IMR-90 (cell line): ENCODE measurements around the gene GLRB. TPM values are rescaled to one million over a fixed set of nuclear protein-coding genes. Genes with fewer than 3 reads are reported as not detected.

Experiments used
- ATAC-seq: fragments of 200-7000 bp; cut with Tn5 transposase; 2 replicates; pipeline ENCODE4 v1.9.1; 2020; ENCODE audit warnings: low read depth, mild to moderate bottlenecking, moderate library complexity
- BruUV-seq: library from RNA; stranded (reverse); fragments of 400-500 nt; replicated peaks from 2 replicates; lab custom pipeline; 2021; lab: Mats Ljungman, UMichigan
- CTCF ChIA-PET: fragments of 300-600 bp; formaldehyde crosslinking; extraction: SDS; loops from one replicate; lab custom pipeline; 2021; ENCODE audit warnings: antibody characterized with exemption; lab: Yijun Ruan, JAX
- POLR2A ChIA-PET: fragments of 300-600 bp; sonication (Branson Sonifier 250); formaldehyde crosslinking; loops from one replicate; lab custom pipeline; 2022; ENCODE audit warnings: antibody characterized with exemption; ENCODE audit not compliant: unreplicated experiment; lab: Charles Lee
- DNase-seq: peaks from one replicate; pipeline ENCODE4 v3.0.0; 2013
- H2AFZ ChIP-seq: replicated peaks from 2 replicates; pipeline ENCODE3; 2013; ENCODE audit warnings: low read length, mild to moderate bottlenecking; ENCODE audit not compliant: poor library complexity
- H2AK5ac ChIP-seq: 2 replicates; pipeline ENCODE4 v1.6.1; 2013; ENCODE audit warnings: low read depth, low read length, inconsistent platforms
- H2AK9ac ChIP-seq: replicated peaks from 2 replicates; pipeline ENCODE3; 2013; ENCODE audit warnings: mild to moderate bottlenecking, low read depth, low read length, moderate library complexity; ENCODE audit not compliant: poor library complexity
- H2BK120ac ChIP-seq: 2 replicates; pipeline ENCODE4 v1.6.1; 2013; ENCODE audit warnings: low read depth, low read length, inconsistent platforms
- H2BK15ac ChIP-seq: 3 replicates; pipeline ENCODE4 v1.6.1; 2013; ENCODE audit warnings: low read depth, low read length, inconsistent platforms
- H2BK20ac ChIP-seq: 2 replicates; pipeline ENCODE4 v1.6.1; 2013; ENCODE audit warnings: low read depth, mild to moderate bottlenecking, inconsistent platforms, low read length, moderate library complexity
- H2BK5ac ChIP-seq: 2 replicates; pipeline ENCODE4 v1.6.1; 2013; ENCODE audit warnings: mild to moderate bottlenecking, low read depth, low read length, inconsistent platforms; ENCODE audit not compliant: poor library complexity, severe bottlenecking
- H3K14ac ChIP-seq: replicated peaks from 2 replicates; pipeline ENCODE4 v1.6.1; 2013; ENCODE audit warnings: low read depth, low read length, inconsistent platforms
- H3K18ac ChIP-seq: 2 replicates; pipeline ENCODE4 v1.6.1; 2013; ENCODE audit warnings: low read depth, low read length, control low read depth
- H3K23ac ChIP-seq: 2 replicates; pipeline ENCODE4 v1.6.1; 2013; ENCODE audit warnings: low read depth, low read length, inconsistent platforms
- H3K27ac ChIP-seq: 2 replicates; pipeline ENCODE4 v1.5.1; 2013; ENCODE audit warnings: mild to moderate bottlenecking, control low read depth, low read length; ENCODE audit not compliant: insufficient read depth
- H3K27me3 ChIP-seq: 2 replicates; pipeline ENCODE4 v1.6.1; 2013; ENCODE audit warnings: low read length; ENCODE audit not compliant: control insufficient read depth, insufficient read depth
- H3K36me3 ChIP-seq: 2 replicates; pipeline ENCODE4 v1.6.1; 2013; ENCODE audit warnings: low read length, mixed read lengths; ENCODE audit not compliant: control insufficient read depth, insufficient read depth
- H3K4ac ChIP-seq: 2 replicates; pipeline ENCODE4 v1.6.1; 2013; ENCODE audit warnings: low read depth, low read length, inconsistent platforms
- H3K4me1 ChIP-seq: 2 replicates; pipeline ENCODE4 v1.6.1; 2013; ENCODE audit warnings: low read length, mixed read lengths; ENCODE audit not compliant: control insufficient read depth, insufficient read depth
- H3K4me2 ChIP-seq: 2 replicates; pipeline ENCODE4 v1.6.1; 2013; ENCODE audit warnings: low read depth, mild to moderate bottlenecking, control low read depth, low read length, moderate library complexity
- H3K4me3 ChIP-seq: 2 replicates; pipeline ENCODE4 v1.5.1; 2013; ENCODE audit warnings: low read depth, mild to moderate bottlenecking, control low read depth, low read length, moderate library complexity; ENCODE audit not compliant: insufficient read depth
- H3K56ac ChIP-seq: 2 replicates; pipeline ENCODE4 v1.6.1; 2013; ENCODE audit warnings: low read length, inconsistent platforms; ENCODE audit not compliant: insufficient read depth; ENCODE audit errors: extremely low read depth
- H3K79me1 ChIP-seq, 2 experiments: 2 replicates each; pipeline ENCODE4 v1.6.1; 2013; ENCODE audit warnings: low read length in 2 of 2, inconsistent platforms in 1 of 2, low read depth in 1 of 2
- H3K9ac ChIP-seq: 2 replicates; pipeline ENCODE4 v1.6.1; 2013; ENCODE audit warnings: low read depth, low read length, control low read depth
- H3K9me1 ChIP-seq: 2 replicates; pipeline ENCODE4 v1.6.1; 2013; ENCODE audit warnings: low read length, inconsistent platforms; ENCODE audit not compliant: insufficient read depth
- H3K9me3 ChIP-seq: 2 replicates; pipeline ENCODE4 v1.6.1; 2013; ENCODE audit warnings: low read length; ENCODE audit not compliant: control insufficient read depth, insufficient read depth
- H4K20me1 ChIP-seq: 2 replicates; pipeline ENCODE4 v1.6.1; 2013; ENCODE audit warnings: low read length, inconsistent platforms; ENCODE audit not compliant: insufficient read depth
- H4K5ac ChIP-seq: 2 replicates; pipeline ENCODE4 v1.6.1; 2013; ENCODE audit warnings: mild to moderate bottlenecking, low read depth, low read length, control low read depth
- H4K8ac ChIP-seq, 2 experiments: 2 replicates each; pipeline ENCODE4 v1.6.1; 2013; ENCODE audit warnings: low read depth in 2 of 2, low read length in 2 of 2, control low read depth in 1 of 2, inconsistent platforms in 1 of 2
- H4K91ac ChIP-seq: 2 replicates; pipeline ENCODE4 v1.6.1; 2013; ENCODE audit warnings: low read depth, low read length, inconsistent platforms; ENCODE audit not compliant: insufficient read depth
- NFE2L2 ChIP-seq: fragments of 150-350 bp; IDR thresholded peaks from 2 replicates; pipeline ENCODE4 v1.6.1; 2016; ENCODE audit warnings: low read depth, mild to moderate bottlenecking, low read length
- RAD21 ChIP-seq: IDR thresholded peaks from 2 replicates; pipeline ENCODE4 v1.6.1; 2012; ENCODE audit warnings: low read length, improper control_type of control experiment
- RFX5 ChIP-seq: IDR thresholded peaks from 2 replicates; pipeline ENCODE4 v1.8.0; 2012; ENCODE audit warnings: low read depth, mild to moderate bottlenecking, low read length, moderate library complexity
- WGBS, 2 experiments: methylation state at CpG; one replicate each; pipeline versions ENCODE4 v1.1.5 to v1.1.7; 2013; ENCODE audit warnings: missing lambda C conversion rate in 2 of 2; ENCODE audit not compliant: insufficient read length in 1 of 2; ENCODE audit errors: extremely low coverage in 2 of 2; 5-methylcytosine and 5-hydroxymethylcytosine counted together
- dilution Hi-C: fragments of 300-500 bp; cut with HindIII; formaldehyde crosslinking; loops from one replicate; pipeline ENCODE4 v1.14.3; 2018; ENCODE audit warnings: low sequenced_read_pairs; ENCODE audit not compliant: unreplicated experiment
- in situ Hi-C: fragments of 300-500 bp; cut with MboI; formaldehyde crosslinking; loops from 3 replicates; pipeline ENCODE4 v1.14.3; 2019; ENCODE audit warnings: low sequenced_read_pairs, inconsistent platforms, mixed read lengths
- intact Hi-C: fragments of 100-400 bp; cut with micrococcal nuclease; formaldehyde crosslinking; loops from 2 replicates; pipeline ENCODE4 v1.10.0; 2022
- polyA plus RNA-seq, 3 experiments: library from polyadenylated mRNA; depleted of rRNA; stranded (reverse); fragments of >200 nt; gene quantifications; 2 replicates each; pipeline ENCODE4 v1.2.3, GENCODE V29; 2012; ENCODE audit warnings: low replicate concordance in 1 of 3
- total RNA-seq: library from RNA; depleted of rRNA; stranded (reverse); fragments of >200 nt; gene quantifications from 2 replicates; pipeline ENCODE4 v1.2.3, GENCODE V29; 2012
- TF ChIP-seq, protein P1 (sequence below): fragments of 150-350 bp; IDR thresholded peaks from 2 replicates; pipeline ENCODE4 v1.6.1; 2017; ENCODE audit warnings: mild to moderate bottlenecking, antibody characterized with exemption, low read length, low read depth

GLRB gene
- total and polyA plus RNA-seq, 2 of the 4 experiments (the other 2 are of a cell fraction) = 3.0 to 3.2 TPM

DNA sequence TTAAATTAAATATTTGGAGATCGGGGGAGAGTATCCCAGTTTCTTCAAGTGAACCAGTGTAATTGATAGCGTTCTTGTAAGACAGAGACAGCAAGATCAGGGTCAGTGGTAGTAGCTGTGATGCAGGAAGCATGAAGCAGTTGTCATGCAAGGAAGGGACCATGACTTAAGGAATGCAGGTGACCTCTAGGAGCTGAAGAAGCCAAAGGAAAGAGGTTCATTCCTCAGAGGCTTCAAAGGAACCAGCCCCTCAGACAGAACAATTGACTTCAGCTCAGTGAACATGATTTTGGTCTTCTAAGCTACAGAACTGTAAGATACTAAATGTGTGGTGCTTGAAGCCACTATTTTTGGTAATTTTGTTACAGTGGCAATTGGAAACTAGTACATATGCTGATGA, 51.6 kb downstream of the GLRB start:
- 100% methylated on average over 2 of the region's 2 CpGs; no CpG with 5 or more reads in 1 of the 2 experiments for WGBS, 2 experiments
- H2BK5ac ChIP-seq = no peak overlapping the region
- peak overlapping the region; percentile 30; the same call in 1 of the 2 replicates for H2BK120ac ChIP-seq
- TF ChIP-seq RFX5 = no peak
- TF ChIP-seq, protein P1, sequence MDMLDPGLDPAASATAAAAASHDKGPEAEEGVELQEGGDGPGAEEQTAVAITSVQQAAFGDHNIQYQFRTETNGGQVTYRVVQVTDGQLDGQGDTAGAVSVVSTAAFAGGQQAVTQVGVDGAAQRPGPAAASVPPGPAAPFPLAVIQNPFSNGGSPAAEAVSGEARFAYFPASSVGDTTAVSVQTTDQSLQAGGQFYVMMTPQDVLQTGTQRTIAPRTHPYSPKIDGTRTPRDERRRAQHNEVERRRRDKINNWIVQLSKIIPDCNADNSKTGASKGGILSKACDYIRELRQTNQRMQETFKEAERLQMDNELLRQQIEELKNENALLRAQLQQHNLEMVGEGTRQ = no peak
- TF ChIP-seq NFE2L2 = no peak
- TF ChIP-seq RAD21 = no peak
- no peak overlapping the region for H3K4me3 ChIP-seq
- H3K18ac ChIP-seq = no peak overlapping the region
- intact Hi-C loops (loop anchor here (5.0 to 10.0 kb wide), 2 partner anchors 530 to 847 kb away; no protein-coding TSS in a partner anchor), dilution Hi-C loops (no loop called here), in situ Hi-C loops (no loop called here)
- no TSS peak for BruUV-seq
- H3K27me3 ChIP-seq = no peaks in the 10 kb centered on the region
- H3K4me2 ChIP-seq = no peak overlapping the region
- no peak overlapping the region for H3K14ac ChIP-seq
- peak overlapping the region; percentile 9; the same call in 1 of the 2 replicates for H2BK20ac ChIP-seq
- no peak overlapping the region for H4K91ac ChIP-seq
- POLR2A ChIA-PET = no interaction called here
- no peak overlapping the region for H2AK5ac ChIP-seq
- no peaks in the 10 kb centered on the region for H3K9me3 ChIP-seq
- no peaks in the 10 kb centered on the region for H3K9me1 ChIP-seq
- H3K27ac ChIP-seq = no peak overlapping the region
- no peak overlapping the region for H3K9ac ChIP-seq
- no peaks in the 10 kb centered on the region for H4K20me1 ChIP-seq
- no peak overlapping the region for H3K56ac ChIP-seq
- CTCF ChIA-PET = interaction anchor here (1.4 kb wide), 1 partner anchor 652 kb away, joined by 6 read pairs; no protein-coding TSS in a partner anchor
- no peak overlapping the region for H2BK15ac ChIP-seq
- no peak overlapping the region for H2AK9ac ChIP-seq
- H3K79me1 ChIP-seq = no peaks in the 10 kb centered on the region
- no peak overlapping the region for H2AFZ ChIP-seq
- H4K5ac ChIP-seq = peak overlapping the region; percentile 74; the same call in 1 of the 2 replicates
- no peak overlapping the region; a peak in 1 of 4 replicates for H4K8ac ChIP-seq
- H3K36me3 ChIP-seq = no peaks in the 10 kb centered on the region
- H3K4me1 ChIP-seq = no peaks in the 10 kb centered on the region
- no peak overlapping the region for H3K23ac ChIP-seq
- ATAC-seq (no peak), DNase-seq (no peak)
- H3K4ac ChIP-seq = peak overlapping the region; percentile 41; the same call in 1 of the 2 replicates
